Epithelial cell of esophagus (primary cell): ENCODE measurements around the gene NUF2.
"Not testable (repeated sequence)": the region's sequence is repeated elsewhere in the genome, so short reads cannot be mapped to it uniquely, and the experiment has no call there.

ENCODE experiments used
- DNase-seq: peaks from one replicate; pipeline ENCODE4 v3.0.0; 2010; ENCODE audit warnings: low read depth
- H3K4me3 ChIP-seq: 2 replicates; pipeline ENCODE4 v1.5.1; 2011; ENCODE audit warnings: mild to moderate bottlenecking, low read length, control low read depth
- TF ChIP-seq, protein P1 (sequence below): IDR thresholded peaks from 2 replicates; pipeline ENCODE4 v1.5.1; 2011; ENCODE audit warnings: low read depth, mild to moderate bottlenecking, low read length, control low read depth, inconsistent platforms; ENCODE audit not compliant: insufficient read depth; ENCODE audit errors: missing control alignments

NUF2 gene

DNA sequence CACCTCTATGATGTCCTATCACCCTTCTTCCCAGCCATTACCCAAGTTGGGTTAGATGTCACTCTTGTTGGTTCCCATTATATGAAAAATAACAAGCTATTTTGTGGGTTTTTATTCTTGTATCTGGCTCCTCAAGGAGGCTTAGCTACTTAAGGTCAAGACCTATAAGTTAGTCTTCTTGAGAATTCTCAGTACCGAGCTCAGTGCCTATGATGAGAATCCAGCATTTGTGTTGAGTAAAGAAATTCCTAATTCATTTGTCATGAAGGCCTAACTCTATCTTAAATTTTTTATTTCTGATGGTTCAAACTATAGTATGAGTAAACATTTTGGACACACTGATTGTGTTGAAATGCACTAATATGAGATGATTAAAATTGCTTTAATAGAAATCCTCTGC, 15.9 kb downstream of the NUF2 start:
- no peak overlapping the region for H3K4me3 ChIP-seq
- TF ChIP-seq, protein P1, sequence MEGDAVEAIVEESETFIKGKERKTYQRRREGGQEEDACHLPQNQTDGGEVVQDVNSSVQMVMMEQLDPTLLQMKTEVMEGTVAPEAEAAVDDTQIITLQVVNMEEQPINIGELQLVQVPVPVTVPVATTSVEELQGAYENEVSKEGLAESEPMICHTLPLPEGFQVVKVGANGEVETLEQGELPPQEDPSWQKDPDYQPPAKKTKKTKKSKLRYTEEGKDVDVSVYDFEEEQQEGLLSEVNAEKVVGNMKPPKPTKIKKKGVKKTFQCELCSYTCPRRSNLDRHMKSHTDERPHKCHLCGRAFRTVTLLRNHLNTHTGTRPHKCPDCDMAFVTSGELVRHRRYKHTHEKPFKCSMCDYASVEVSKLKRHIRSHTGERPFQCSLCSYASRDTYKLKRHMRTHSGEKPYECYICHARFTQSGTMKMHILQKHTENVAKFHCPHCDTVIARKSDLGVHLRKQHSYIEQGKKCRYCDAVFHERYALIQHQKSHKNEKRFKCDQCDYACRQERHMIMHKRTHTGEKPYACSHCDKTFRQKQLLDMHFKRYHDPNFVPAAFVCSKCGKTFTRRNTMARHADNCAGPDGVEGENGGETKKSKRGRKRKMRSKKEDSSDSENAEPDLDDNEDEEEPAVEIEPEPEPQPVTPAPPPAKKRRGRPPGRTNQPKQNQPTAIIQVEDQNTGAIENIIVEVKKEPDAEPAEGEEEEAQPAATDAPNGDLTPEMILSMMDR = no peak
- no peak for DNase-seq

DNA sequence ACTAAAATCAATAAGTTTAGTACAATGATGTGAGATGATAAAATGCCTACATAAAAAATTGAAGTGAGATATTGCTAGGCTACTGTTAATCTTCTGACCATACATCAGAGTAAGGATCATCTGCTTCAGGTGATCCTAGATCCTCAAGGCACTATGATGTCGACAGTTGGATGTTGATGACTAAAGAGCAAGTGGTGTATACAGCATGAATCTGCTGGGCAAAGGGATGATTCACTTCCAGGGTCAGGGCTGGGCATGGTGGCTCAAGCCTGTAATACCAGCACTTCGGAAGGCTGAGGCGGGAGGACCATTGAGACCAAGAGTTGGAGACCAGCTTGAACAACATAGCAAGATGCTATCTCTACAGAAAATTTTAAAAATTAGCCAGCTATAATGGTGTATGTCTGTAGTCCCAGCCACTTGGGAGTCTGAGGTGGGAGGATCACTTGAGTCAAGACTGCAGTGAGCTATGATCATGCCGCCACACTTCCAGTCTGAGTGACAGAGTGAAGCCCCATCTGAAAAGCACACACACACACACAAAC, 24.6 kb downstream of the NUF2 start:
- H3K4me3 ChIP-seq = no peak overlapping the region
- TF ChIP-seq, protein P1 = no peak
- peak; percentile 68 for DNase-seq

DNA sequence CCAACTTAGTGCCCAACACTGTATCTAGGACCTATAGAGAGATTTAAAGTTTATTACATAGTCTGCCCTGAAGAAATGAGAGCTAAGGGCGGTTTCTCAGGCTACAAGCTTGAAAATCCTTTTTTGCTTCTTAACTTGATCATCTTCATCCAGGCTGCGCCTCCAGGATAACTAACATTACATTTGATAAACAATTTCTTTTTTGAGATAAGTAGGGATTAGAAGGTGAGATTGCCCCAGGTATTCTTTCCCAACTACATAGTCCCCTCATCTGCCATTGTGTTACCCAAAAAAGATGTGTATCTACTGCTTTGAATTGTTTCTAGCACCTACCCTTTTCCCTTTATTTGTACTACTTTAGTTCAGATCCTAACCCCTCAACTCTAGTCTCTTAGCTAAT, 25.4 kb downstream of the NUF2 start:
- no peak for DNase-seq
- H3K4me3 ChIP-seq = no peak overlapping the region
- TF ChIP-seq, protein P1 = no peak

DNA sequence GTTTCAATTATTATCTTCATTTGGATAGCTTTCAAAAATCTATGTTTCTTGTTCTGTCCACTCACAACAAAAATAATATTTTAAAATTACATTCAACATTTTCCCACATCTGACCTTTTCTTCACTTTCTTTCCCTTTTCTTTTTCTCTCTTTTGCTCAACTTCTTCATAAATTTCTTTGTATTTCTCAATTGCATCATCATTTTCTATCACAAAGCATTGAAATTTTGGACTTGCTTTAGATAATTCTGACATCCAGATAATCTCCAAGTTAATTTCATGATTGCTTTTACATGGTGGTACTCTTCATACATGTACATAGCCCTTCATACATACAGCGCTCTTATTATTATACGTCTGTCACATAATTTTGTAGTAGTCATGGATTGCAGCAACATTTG, 30.2 kb downstream of the NUF2 start:
- no peak overlapping the region for H3K4me3 ChIP-seq
- no peak for DNase-seq
- TF ChIP-seq, protein P1 = no peak

DNA sequence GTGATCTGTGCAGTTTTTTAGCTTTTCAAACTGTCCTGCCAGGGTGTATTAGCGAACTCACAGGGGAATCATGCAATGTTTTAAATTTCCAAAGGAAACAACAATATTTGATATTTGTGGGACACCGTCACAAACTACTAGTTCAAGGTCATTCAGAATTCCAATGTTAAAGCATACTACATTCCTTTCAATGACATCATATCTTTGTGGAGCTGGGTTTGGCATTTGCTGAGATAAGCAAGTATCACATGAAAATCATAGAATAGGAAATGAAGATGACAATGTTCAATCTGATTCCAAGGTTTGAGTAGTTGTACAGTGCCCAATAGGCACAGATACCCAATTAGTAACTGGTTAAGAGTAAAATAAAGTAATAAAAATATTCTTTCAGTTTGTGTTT, 35.6 kb downstream of the NUF2 start:
- no peak overlapping the region for H3K4me3 ChIP-seq
- TF ChIP-seq, protein P1 = no peak
- DNase-seq = no peak

DNA sequence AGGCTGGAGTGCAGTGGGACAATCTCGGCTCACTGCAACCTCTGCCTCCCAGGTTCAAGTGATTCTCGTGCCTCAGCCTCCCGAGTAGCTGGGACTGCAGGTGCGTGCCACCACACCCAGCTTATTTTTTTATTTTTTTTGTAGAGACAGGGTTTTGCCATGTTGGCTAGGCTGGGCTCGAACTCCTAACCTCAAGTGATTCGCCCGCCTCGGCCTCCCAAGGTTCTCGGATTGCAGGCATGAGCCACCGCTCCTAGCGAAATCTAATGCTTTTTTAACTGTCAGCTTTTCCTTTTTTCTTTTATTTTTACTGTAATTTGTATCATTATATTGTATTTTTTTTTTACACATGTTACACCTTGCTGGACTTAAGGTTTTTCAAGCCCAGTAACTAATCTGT, 36.4 kb downstream of the NUF2 start:
- not testable (repeated sequence) for DNase-seq, H3K4me3 ChIP-seq

DNA sequence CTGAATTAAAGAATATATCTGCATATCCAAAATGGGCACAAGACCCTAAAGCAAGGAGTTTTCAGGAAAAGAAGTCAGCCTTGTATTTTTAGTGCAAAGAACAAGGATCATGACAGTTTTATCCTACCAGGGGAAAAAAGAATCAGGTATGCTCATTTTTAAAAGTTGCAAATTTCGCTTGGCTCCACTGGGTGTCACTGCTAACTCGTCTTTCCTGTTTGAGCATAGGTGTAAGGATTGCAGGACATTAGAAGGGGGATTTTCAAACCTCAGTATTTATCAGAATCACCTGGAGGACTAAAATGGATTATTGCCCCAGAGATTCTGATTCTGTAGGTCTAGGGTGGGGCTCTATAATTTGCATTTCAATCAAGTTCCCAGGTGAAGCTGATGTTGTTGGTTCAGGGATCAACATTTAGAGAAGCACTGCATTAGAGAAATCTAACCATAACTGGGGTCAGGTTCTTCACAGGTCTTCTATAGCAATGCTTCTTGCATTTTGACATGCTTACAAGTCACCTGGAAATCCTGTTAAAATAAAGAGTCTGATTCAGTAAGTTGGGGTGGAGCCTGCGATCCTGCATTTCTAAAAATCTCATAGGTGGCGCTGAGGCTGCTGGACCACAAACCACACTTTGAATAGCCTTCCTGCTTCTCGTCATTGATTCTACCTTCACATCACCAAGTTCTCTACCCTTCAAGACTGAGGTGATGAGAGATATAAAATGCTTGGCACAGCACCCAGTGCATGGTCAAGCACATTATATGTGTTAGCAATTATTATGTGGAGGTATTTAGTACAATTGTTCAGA, 39.6 kb downstream of the NUF2 start:
- TF ChIP-seq, protein P1 = peak; percentile 65
- H3K4me3 ChIP-seq = no peak overlapping the region
- peak; percentile 47 for DNase-seq
